GM10248 (cell line): ENCODE results near the gene NFIB.

ENCODE experiments used
- CTCF ChIA-PET: fragments of 300-600 bp; sonication (Branson Sonifier 250); formaldehyde crosslinking; extraction: SDS; loops from one replicate; lab custom pipeline; 2021; ENCODE audit warnings: antibody characterized with exemption; lab: Yijun Ruan, JAX
- POLR2A ChIA-PET: fragments of 350-650 bp; sonication (Branson Sonifier 250); formaldehyde crosslinking; extraction: SDS; loops from one replicate; lab custom pipeline; 2020; ENCODE audit warnings: antibody characterized with exemption; lab: Yijun Ruan, JAX
- DNase-seq: peaks from one replicate; pipeline ENCODE4 v3.0.0; 2012; ENCODE audit errors: extremely low spot score
- TF ChIP-seq, protein P1 (sequence below): IDR thresholded peaks from 2 replicates; pipeline ENCODE4 v1.5.1; 2012; ENCODE audit warnings: mild to moderate bottlenecking, low read depth; ENCODE audit errors: extremely low read depth, missing control alignments, control extremely low read depth

The NFIB gene

DNA sequence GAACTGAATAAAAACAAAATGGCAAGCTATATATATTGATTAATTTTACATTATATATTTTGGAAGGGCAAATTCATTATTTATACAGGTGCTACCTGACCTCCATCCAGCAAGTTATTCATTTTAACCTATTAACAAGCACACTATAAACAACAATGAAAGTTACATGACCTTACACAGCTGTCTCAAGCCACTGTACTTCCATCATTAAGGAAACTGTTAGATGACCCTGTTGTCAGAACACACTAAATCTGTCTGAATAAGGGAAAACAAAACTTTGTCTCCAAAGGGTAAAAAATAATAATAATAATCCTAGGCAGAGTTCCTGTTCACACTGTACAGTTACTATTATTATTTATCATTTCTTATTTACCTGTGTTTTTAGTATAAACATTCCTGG is 44.0 kb downstream of the NFIB start:
- TF ChIP-seq, protein P1, sequence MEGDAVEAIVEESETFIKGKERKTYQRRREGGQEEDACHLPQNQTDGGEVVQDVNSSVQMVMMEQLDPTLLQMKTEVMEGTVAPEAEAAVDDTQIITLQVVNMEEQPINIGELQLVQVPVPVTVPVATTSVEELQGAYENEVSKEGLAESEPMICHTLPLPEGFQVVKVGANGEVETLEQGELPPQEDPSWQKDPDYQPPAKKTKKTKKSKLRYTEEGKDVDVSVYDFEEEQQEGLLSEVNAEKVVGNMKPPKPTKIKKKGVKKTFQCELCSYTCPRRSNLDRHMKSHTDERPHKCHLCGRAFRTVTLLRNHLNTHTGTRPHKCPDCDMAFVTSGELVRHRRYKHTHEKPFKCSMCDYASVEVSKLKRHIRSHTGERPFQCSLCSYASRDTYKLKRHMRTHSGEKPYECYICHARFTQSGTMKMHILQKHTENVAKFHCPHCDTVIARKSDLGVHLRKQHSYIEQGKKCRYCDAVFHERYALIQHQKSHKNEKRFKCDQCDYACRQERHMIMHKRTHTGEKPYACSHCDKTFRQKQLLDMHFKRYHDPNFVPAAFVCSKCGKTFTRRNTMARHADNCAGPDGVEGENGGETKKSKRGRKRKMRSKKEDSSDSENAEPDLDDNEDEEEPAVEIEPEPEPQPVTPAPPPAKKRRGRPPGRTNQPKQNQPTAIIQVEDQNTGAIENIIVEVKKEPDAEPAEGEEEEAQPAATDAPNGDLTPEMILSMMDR, result no peak
- POLR2A ChIA-PET, result no interaction called here
- DNase-seq, result no peak
- CTCF ChIA-PET, result interaction anchor here (2.4 kb wide), 1 partner anchor 10 kb away, joined by 9 read pairs; no protein-coding TSS in a partner anchor

DNA sequence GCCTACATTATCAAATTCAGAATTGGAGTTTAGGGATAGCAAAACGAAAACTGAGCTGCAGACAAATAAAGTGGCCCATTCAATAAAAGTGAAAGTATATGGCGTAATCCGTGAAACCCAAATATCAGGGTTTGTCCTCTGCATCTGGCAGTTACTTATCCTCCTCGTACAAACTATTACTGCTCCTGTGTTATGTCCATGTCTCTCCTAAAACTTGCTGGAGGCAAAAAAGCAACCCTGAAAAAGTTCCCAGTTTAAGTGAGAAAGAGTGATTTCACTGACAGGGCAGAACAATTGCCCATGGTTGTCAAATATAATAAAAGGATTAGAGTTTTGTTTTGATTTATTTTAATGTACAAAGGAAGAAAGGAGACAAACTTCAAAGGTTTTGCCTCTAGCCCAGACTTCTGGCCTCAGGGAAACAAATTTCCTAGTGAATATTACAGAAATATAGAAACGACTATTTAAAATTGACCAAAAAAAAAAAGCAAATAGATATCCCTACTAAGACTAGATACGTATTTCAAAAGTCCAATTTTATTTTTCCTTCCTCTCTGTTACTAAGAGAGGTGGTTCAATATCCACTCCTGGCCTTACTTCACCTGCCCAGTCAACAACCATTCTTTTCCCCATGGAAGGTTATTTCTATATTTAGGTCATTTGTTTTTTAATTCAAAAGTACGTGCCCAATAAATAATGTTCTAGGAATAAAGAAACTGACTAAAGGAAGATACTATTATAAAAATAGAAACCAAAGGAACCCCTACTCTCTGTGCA is 50.0 kb downstream of the NFIB start:
- ChIA-PET POLR2A (no interaction called here), CTCF (interaction anchor here (1.0 kb wide), 1 partner anchor 10 kb away, joined by 4 read pairs; no protein-coding TSS in a partner anchor)
- TF ChIP-seq, protein P1, result no peak
- no peak for DNase-seq

DNA sequence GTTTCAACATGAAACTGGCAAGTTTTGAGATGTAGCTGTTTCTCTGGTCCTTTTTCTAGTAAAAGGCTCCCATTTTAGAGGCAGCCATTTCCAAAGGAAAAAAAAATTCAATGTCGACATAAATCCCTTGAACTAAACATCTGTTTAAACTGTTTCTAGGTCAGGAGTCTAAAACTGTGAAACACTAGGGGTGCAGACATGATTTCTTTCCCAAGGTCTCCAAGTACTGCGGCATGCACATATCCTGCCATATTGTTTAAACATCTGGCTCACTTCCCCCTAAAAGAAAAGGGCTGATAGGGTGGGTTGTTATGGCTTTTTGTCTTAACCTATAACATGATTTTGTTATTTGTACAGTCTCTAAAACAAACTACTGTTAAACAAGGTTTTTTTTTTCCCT is 51.1 kb downstream of the NFIB start:
- CTCF ChIA-PET, result no interaction called here
- TF ChIP-seq, protein P1, result no peak

DNA sequence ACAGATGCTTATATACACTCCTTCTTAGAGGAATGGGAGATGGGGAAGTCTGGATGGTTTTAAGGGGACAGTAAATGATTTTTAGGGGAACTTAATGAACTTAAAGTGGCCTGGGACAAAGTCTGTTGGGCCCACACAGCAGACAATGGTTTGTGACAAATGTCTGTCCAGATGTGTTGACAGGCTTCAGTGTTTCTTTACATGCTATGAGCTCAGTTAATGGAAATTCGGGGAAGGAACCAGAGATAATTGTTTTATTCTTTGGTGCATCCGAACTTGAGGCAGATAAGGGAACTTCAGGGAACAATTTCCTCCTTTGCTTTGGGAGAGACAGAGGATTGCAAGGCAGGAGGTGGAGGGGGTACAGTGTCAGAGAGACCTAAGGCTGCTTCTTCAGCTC is 52.3 kb downstream of the NFIB start:
- ChIA-PET POLR2A (no interaction called here), CTCF (interaction anchor here (2.4 kb wide), 1 partner anchor 7 kb away, joined by 9 read pairs; no protein-coding TSS in a partner anchor)
- DNase-seq, result no peak
- TF ChIP-seq, protein P1, result no peak

More for the DNA sequence above, 51.1 kb downstream of the NFIB start:
- DNase-seq, result no peak
- POLR2A ChIA-PET, result no interaction called here

DNA sequence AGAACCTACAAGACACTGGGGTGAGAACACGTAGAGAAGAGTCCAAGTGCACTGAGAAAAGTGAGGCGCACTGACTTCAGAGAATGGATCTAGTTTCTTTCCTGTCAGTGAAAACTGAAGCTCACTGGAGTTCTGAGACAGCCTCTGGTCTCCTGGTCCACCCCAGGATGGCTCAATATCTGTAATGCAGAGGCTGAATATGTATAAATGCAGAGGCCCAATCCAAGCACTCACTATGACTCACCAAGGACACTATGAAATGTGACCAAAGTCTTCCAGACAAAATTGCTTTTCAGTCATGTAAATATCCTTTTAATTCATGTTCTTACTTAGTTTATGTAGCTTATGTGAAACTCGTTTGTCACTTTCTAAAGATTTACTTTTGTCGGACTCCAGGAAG is 53.8 kb downstream of the NFIB start:
- TF ChIP-seq, protein P1, result no peak
- ChIA-PET CTCF (interaction anchor here (0.9 to 2.4 kb wide), 2 partner anchors 9 to 14 kb away, joined by 4 to 9 read pairs; no protein-coding TSS in a partner anchor), POLR2A (no interaction called here)
- no peak for DNase-seq

DNA sequence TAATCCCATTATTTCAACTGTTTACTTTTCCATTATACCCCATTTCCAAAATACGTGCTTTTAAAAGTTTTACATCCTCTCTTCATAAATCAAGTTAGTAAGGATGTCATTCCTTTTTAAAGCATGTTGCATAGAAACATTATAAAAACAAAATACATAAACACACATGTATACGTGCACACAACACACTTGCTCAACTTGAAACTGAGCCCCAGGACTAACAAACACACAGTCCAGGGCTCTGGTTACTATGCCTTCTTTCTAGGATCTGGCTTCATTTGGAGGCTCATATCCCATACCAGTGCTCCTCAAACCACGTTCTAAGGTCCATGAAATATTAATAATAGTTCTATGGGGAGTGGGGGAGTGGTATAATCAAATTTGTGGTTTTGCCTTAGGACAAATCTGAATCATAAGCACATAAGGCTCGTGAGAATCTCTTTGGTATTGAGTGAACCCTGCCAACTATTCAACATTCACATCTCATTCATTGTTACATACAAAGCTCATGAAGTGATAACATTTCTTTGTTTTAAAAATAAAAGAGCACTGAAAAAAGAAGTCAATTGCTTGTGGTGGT is 55.2 kb downstream of the NFIB start:
- DNase-seq, result no peak
- ChIA-PET CTCF (no interaction called here), POLR2A (no interaction called here)
- TF ChIP-seq, protein P1, result no peak
